A549 (cell line): ENCODE measurements around the gene PTPRCAP. TPM values are rescaled to one million over a fixed set of nuclear protein-coding genes. Genes with fewer than 3 reads are reported as not detected.
A peak's percentile ranks its signal among the peaks of the same experiment; 100 is the strongest.

Experiments
- ATAC-seq, 2 experiments: fragments of 200-7000 bp in 1 of 2; fragments of >200 bp in 1 of 2; cut with Nextera tagmentation in 1 of 2; cut with Tn5 transposase in 1 of 2; 3 replicates each; pipeline versions ENCODE4 v1.8.0 to v1.9.1; 2018 to 2020; ENCODE audit warnings: mild to moderate bottlenecking in 1 of 2, moderate library complexity in 1 of 2
- CTCF ChIA-PET: fragments of 300-600 bp; sonication (Branson Sonifier 250); formaldehyde crosslinking; extraction: SDS; loops from one replicate; lab custom pipeline; 2021; ENCODE audit warnings: antibody characterized with exemption, inconsistent platforms; lab: Yijun Ruan, JAX
- POLR2A ChIA-PET: fragments of 350-600 bp; formaldehyde crosslinking; extraction: SDS; loops from one replicate; lab custom pipeline; 2021; ENCODE audit warnings: antibody characterized with exemption, inconsistent platforms; lab: Yijun Ruan, JAX
- DNase-seq, 2 experiments: peaks; one replicate each; pipeline versions ENCODE4 v3.0.0 to v3.0.0-alpha.2; 2011 to 2016; ENCODE audit warnings: low read depth in 1 of 2, low spot score in 1 of 2
- FAIRE-seq: peaks from 2 replicates; lab custom pipeline; 2011; peaks lifted over from hg19 to GRCh38; lab: Jason Lieb, UNC
- H3K27ac ChIP-seq, 2 experiments: fragments of >200 bp; sonication (Bioruptor Twin); formaldehyde crosslinking; 3 replicates each; pipeline ENCODE4 v1.5.1; 2016 to 2017
- H3K4me1 ChIP-seq: fragments of >200 bp; sonication (Bioruptor Twin); formaldehyde crosslinking; 3 replicates; pipeline ENCODE4 v1.6.1; 2016
- H3K4me2 ChIP-seq: fragments of >200 bp; sonication (Bioruptor Twin); formaldehyde crosslinking; 3 replicates; pipeline ENCODE4 v1.6.1; 2016
- H3K4me3 ChIP-seq: fragments of >200 bp; sonication (Bioruptor Twin); formaldehyde crosslinking; 3 replicates; pipeline ENCODE4 v1.5.1; 2016
- H3K9me3 ChIP-seq: fragments of >200 bp; sonication (Bioruptor Twin); formaldehyde crosslinking; 3 replicates; pipeline ENCODE4 v1.6.1; 2016
- CHD2 ChIP-seq: fragments of 150-350 bp; IDR thresholded peaks from 2 replicates; pipeline ENCODE4 v1.6.1; 2014; ENCODE audit warnings: low read length; ENCODE audit not compliant: partially characterized antibody
- KDM5A ChIP-seq: fragments of 200-600 bp; sonication (generic); IDR thresholded peaks from 2 replicates; pipeline ENCODE4 v1.6.1; 2016; ENCODE audit warnings: antibody characterized with exemption, mild to moderate bottlenecking
- MAZ ChIP-seq: fragments of 150-350 bp; IDR thresholded peaks from 2 replicates; pipeline ENCODE4 v1.6.1; 2014; ENCODE audit warnings: antibody characterized with exemption, low read depth, low read length, borderline replicate concordance
- MYC ChIP-seq: IDR thresholded peaks from 2 replicates; pipeline ENCODE4 v1.6.1; 2012; ENCODE audit warnings: mild to moderate bottlenecking, inconsistent platforms, low read length, improper control_type of control experiment, borderline replicate concordance
- PBX3 ChIP-seq: IDR thresholded peaks from 2 replicates; pipeline ENCODE4 v1.6.1; 2012
- RAD21 ChIP-seq, 2 experiments: fragments of >200 bp in 1 of 2; sonication (Bioruptor Twin) in 1 of 2; formaldehyde crosslinking in 1 of 2; IDR thresholded peaks in 1 of 2; conservative IDR thresholded peaks in 1 of 2; 2 replicates in 1 of 2; 3 replicates in 1 of 2; pipeline ENCODE4 v1.6.1; 2012 to 2018; ENCODE audit warnings: inconsistent platforms in 1 of 2
- SREBF2 ChIP-seq: fragments of 450-650 bp; IDR thresholded peaks from 2 replicates; pipeline ENCODE4 v1.6.1; 2014; ENCODE audit warnings: mild to moderate bottlenecking, moderate library complexity
- ZSCAN20 ChIP-seq: fragments of 250-450 bp; sonication (Bioruptor Pico); IDR thresholded peaks from 2 replicates; pipeline ENCODE4 v1.8.0; 2022; ENCODE audit warnings: mild to moderate bottlenecking, moderate library complexity
- WGBS: methylation state at CpG from one replicate; pipeline ENCODE4 v1.1.6; 2017; ENCODE audit errors: missing lambda C conversion rate; 5-methylcytosine and 5-hydroxymethylcytosine counted together
- polyA plus RNA-seq, 4 experiments: library from polyadenylated mRNA; depleted of rRNA in 3 of 4; stranded (reverse); fragments of >200 nt; fragmentation: RNase III in 1 of 4; extraction: RNeasy Plus Mini Kit Qiagen cat#74134 plus additional on column Dnase treatment in 1 of 4; gene quantifications; 2 replicates in 3 of 4; 3 replicates in 1 of 4; pipeline ENCODE4 v1.2.3, GENCODE V29; 2011 to 2017
- TF ChIP-seq, protein P1 (sequence below): fragments of >200 bp; sonication (Bioruptor Twin); formaldehyde crosslinking; IDR thresholded peaks from 3 replicates; pipeline ENCODE4 v1.5.1; 2016

PTPRCAP gene
- polyA plus RNA-seq, 2 of the 4 experiments (the other 2 are of a cell fraction), result 0.34 to 0.56 TPM

GRCh38 chr11:67441098-67441563, 3.6 kb upstream of the PTPRCAP start:
- ATAC-seq (no peak), FAIRE-seq (no peak)
- POLR2A ChIA-PET, result interaction anchor here (1.2 to 1.6 kb wide), 2 partner anchors 13 to 27 kb away, joined by 3 to 5 read pairs; partner anchors contain the start of gene RPS6KB2
- H3K4me2 ChIP-seq, result no peak overlapping the region
- TF ChIP-seq ZSCAN20 (CRISPR knock-in tag) (no peak), PBX3 (0 out of 2 replicates have a peak, but pooled peaks have one; percentile 6)
- TF ChIP-seq, all 56 proteins: peak for 1
- Histone ChIP-seq H3K27ac (no peak overlapping the region), H3K4me3 (no peak overlapping the region), H3K9me3 (no peaks in the 10 kb centered on the region), H3K4me1 (peaks cover 23% of the 10 kb centered on the region)
- WGBS, result 93% methylated on average over 16 of the region's 21 CpGs
- no peak for DNase-seq
- CTCF ChIA-PET, result interaction anchor here (0.8 to 1.5 kb wide), 3 partner anchors 22 to 39 kb away, joined by 4 read pairs; partner anchors contain the start of gene PPP1CA

DNA sequence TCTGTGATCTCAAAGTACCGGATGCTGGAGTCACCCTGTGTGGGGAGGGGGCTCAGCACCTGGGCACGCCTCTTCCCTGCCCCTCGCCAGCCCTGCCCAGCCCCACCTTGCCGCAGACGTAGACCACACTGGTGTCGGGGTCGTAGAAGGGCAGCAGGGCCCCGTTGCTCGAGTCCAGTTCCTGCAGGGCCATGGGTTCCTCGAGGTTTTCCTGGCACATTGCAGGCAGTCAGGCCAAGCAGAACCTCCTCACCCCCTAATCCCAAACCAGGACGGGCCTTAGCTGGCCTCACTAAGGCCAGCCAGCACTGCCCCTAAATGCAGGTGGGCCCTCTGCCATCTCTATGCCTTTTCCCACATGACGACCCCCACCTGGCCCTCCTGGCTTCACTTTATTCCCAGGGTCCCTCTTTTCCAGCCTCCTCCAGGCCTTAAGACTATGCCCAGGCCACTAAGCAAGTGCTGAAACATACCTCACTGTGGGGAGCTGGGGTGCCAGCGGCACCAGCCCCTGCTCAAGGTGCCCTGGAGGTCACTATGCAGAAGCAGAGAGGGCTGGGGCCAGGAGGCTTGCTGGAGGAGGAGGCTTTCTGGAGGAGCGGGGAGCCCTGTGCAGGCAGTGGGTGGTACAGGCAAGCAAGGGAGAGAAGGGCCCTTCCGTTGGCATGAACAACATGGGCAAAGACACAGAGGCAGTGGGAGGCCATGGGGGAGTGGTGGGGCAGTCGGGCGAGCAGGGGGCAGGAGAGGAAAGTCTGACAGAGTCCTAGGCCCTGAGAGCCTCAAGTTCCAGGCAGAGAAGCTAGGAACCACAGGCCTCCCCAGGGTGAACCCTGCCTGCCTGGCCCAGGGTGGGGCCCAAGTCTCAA, 3.0 kb upstream of the PTPRCAP start:
- ATAC-seq, result no peak
- no peak for DNase-seq
- Histone ChIP-seq H3K4me1 (peaks cover 27% of the 10 kb centered on the region), H3K4me2 (no peak overlapping the region), H3K4me3 (no peak overlapping the region), H3K9me3 (no peaks in the 10 kb centered on the region), H3K27ac (no peak overlapping the region)
- POLR2A ChIA-PET, result interaction anchor here (1.6 kb wide), 1 partner anchor 12 kb away, joined by 5 read pairs; the partner anchor contains the start of gene RPS6KB2
- CTCF ChIA-PET, result interaction anchor here (0.8 to 1.5 kb wide), 3 partner anchors 22 to 39 kb away, joined by 4 read pairs; partner anchors contain the start of gene PPP1CA
- no peak for FAIRE-seq
- no peak for TF ChIP-seq MYC
- no peak for TF ChIP-seq KDM5A
- TF ChIP-seq MAZ, result no peak
- TF ChIP-seq CHD2, result no peak
- 86% methylated on average over 17 of the region's 17 CpGs for WGBS

- CTCF ChIA-PET, result interaction anchor here (0.6 to 1.6 kb wide), 9 partner anchors 10 to 54 kb away, joined by 3 to 5 read pairs (median 3); partner anchors contain the start of gene TMEM134
- POLR2A ChIA-PET, result interaction anchor here (1.2 to 2.8 kb wide), 4 partner anchors 11 to 38 kb away, joined by 3 to 12 read pairs (median 4); partner anchors contain the start of genes PPP1CA, RPS6KB2 and TMEM134
- WGBS, result 89% methylated on average over 27 of the region's 31 CpGs
- FAIRE-seq (no peak), DNase-seq (peak; percentile 53 to 68), ATAC-seq (peak; percentile 30 to 66; a peak in 5 of 6 replicates)
- H3K9me3 ChIP-seq, result no peaks in the 10 kb centered on the region
- no peak overlapping the region for H3K4me3 ChIP-seq
- peaks cover 26% of the 10 kb centered on the region for H3K4me1 ChIP-seq
- H3K27ac ChIP-seq, result no peak overlapping the region; a peak in 1 of 6 replicates
- TF ChIP-seq, protein P1, sequence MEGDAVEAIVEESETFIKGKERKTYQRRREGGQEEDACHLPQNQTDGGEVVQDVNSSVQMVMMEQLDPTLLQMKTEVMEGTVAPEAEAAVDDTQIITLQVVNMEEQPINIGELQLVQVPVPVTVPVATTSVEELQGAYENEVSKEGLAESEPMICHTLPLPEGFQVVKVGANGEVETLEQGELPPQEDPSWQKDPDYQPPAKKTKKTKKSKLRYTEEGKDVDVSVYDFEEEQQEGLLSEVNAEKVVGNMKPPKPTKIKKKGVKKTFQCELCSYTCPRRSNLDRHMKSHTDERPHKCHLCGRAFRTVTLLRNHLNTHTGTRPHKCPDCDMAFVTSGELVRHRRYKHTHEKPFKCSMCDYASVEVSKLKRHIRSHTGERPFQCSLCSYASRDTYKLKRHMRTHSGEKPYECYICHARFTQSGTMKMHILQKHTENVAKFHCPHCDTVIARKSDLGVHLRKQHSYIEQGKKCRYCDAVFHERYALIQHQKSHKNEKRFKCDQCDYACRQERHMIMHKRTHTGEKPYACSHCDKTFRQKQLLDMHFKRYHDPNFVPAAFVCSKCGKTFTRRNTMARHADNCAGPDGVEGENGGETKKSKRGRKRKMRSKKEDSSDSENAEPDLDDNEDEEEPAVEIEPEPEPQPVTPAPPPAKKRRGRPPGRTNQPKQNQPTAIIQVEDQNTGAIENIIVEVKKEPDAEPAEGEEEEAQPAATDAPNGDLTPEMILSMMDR, result peak; percentile 29; the same call in 2 of the 3 replicates
- TF ChIP-seq RAD21 (conservative IDR thresholded peaks at IDR 0.05 in 1 of 2, IDR thresholded peaks at IDR 0.05 in 1 of 2) (peak in 1 of 2 experiments; percentile 25; a peak in 1 of 5 replicates), SREBF2 (no peak)
- no peak overlapping the region for H3K4me2 ChIP-seq
These were observed 2.1 kb upstream of the PTPRCAP start for GRCh38 chr11:67439321-67440228.
